ENCODE results near the gene ACP7. TPM values are rescaled to one million over a fixed set of nuclear protein-coding genes. Genes with fewer than 3 reads are reported as not detected.

The ACP7 gene
- total and polyA plus RNA-seq, 7 donors, result 0.07 TPM; not detected in 6

- Histone ChIP-seq H3K4me1 (no peaks in the 10 kb centered on the region), H3K27me3 (ENCODE audit: insufficient read depth in 3 of 3, low read length in 2 of 3) (no peaks in the 10 kb centered on the region), H3K9me3 (no peaks in the 10 kb centered on the region), H3K4me3 (no peak overlapping the region), H3K36me3 (ENCODE audit: insufficient read depth in 1 of 2, low read depth in 1 of 2) (no peaks in the 10 kb centered on the region), H3K27ac (no peak overlapping the region)
- ATAC-seq, result no peak
- TF ChIP-seq CTCF (IDR thresholded peaks at IDR 0.05), result no peak
- DNase-seq, result no peak
- WGBS, 3 donors, result 68 to 81% (median 71%) methylated on average over 6 of the region's 6 CpGs
- intact Hi-C loops (cut with DNase I), result no loop called here
Observed at GRCh38 chr19:39045506-39045905, 38.7 kb upstream of the ACP7 start.

- Histone ChIP-seq H3K4me3 (no peak overlapping the region), H3K27ac (no peak overlapping the region), H3K27me3 (ENCODE audit: insufficient read depth in 3 of 3, low read length in 2 of 3) (no peaks in the 10 kb centered on the region), H3K36me3 (ENCODE audit: insufficient read depth in 1 of 2, low read depth in 1 of 2) (no peaks in the 10 kb centered on the region), H3K9me3 (no peaks in the 10 kb centered on the region), H3K4me1 (no peaks in the 10 kb centered on the region)
- no peak for TF ChIP-seq CTCF (IDR thresholded peaks at IDR 0.05)
- 67 to 69% (median 69%) methylated on average over 7 of the region's 7 CpGs for WGBS, 3 donors
- DNase-seq, result no peak
- ATAC-seq, result no peak
- intact Hi-C loops (cut with DNase I), result no loop called here
Observed at GRCh38 chr19:39046037-39046821, 37.9 kb upstream of the ACP7 start.

- WGBS, 3 donors, result 40 to 84% (median 67%) methylated on average over 2 of the region's 2 CpGs
- ATAC-seq (no peak), DNase-seq (no peak)
- H3K4me1 ChIP-seq, result no peaks in the 10 kb centered on the region
- no peaks in the 10 kb centered on the region for H3K9me3 ChIP-seq
- no peak overlapping the region for H3K4me3 ChIP-seq
- intact Hi-C loops (cut with DNase I), result no loop called here
- no peak for TF ChIP-seq CTCF (IDR thresholded peaks at IDR 0.05)
- H3K27me3 ChIP-seq (ENCODE audit: insufficient read depth in 3 of 3, low read length in 2 of 3), result peaks cover 0 to 1% (median 0%) of the 10 kb centered on the region in 3 donors
- H3K27ac ChIP-seq, result no peak overlapping the region
- no peaks in the 10 kb centered on the region for H3K36me3 ChIP-seq (ENCODE audit: insufficient read depth in 1 of 2, low read depth in 1 of 2)
Observed at GRCh38 chr19:39047073-39047472, 37.1 kb upstream of the ACP7 start.

GRCh38 chr19:39052243-39052746, 31.9 kb upstream of the ACP7 start:
- peak; percentile 52 for TF ChIP-seq CTCF (IDR thresholded peaks at IDR 0.05)
- peaks cover 0 to 5% (median 1%) of the 10 kb centered on the region in 3 donors for H3K27me3 ChIP-seq (ENCODE audit: insufficient read depth in 3 of 3, low read length in 2 of 3)
- peak; percentile 32 to 58 for DNase-seq
- peaks cover 6% of the 10 kb centered on the region for H3K9me3 ChIP-seq
- H3K4me1 ChIP-seq, result no peaks in the 10 kb centered on the region
- intact Hi-C loops (cut with DNase I), result no loop called here
- peak in 1 of 4 donors; percentile 44 for ATAC-seq
- H3K27ac ChIP-seq, result no peak overlapping the region
- WGBS, 3 donors, result 17 to 18% (median 17%) methylated on average over 10 of the region's 10 CpGs
- no peaks in the 10 kb centered on the region for H3K36me3 ChIP-seq (ENCODE audit: insufficient read depth in 1 of 2, low read depth in 1 of 2)
- H3K4me3 ChIP-seq, result no peak overlapping the region

Measured in psoas muscle (tissue), 8 donors.